Ascending aorta (tissue), 2 donors: ENCODE measurements around the gene PPIC. TPM values are rescaled to one million over a fixed set of nuclear protein-coding genes. Genes with fewer than 3 reads are reported as not detected.

Source experiments
- DNase-seq, 2 donors: peaks; one replicate each; pipeline ENCODE4 v3.0.0-alpha.2; 2019; ENCODE audit warnings: low spot score in 2 of 2
- H3K27ac ChIP-seq, 2 donors: fragments of 200-600 bp; sonication (generic); one replicate each; pipeline ENCODE4 v1.5.1; 2016 to 2017; ENCODE audit warnings: mild to moderate bottlenecking in 1 of 2
- H3K27me3 ChIP-seq: fragments of 200-600 bp; sonication (generic); one replicate; pipeline ENCODE4 v1.5.1; 2017
- H3K36me3 ChIP-seq, 2 donors: fragments of 200-600 bp; sonication (generic); one replicate each; pipeline ENCODE4 v1.5.1; 2016
- H3K4me1 ChIP-seq, 2 donors: fragments of 200-600 bp; sonication (generic); one replicate each; pipeline ENCODE4 v1.5.1; 2016 to 2017; ENCODE audit warnings: mild to moderate bottlenecking in 1 of 2
- H3K4me3 ChIP-seq, 2 donors: fragments of 200-600 bp; sonication (generic); one replicate each; pipeline ENCODE4 v1.5.1; 2016 to 2017; ENCODE audit warnings: mild to moderate bottlenecking in 1 of 2
- H3K9me3 ChIP-seq, 2 donors: fragments of 200-600 bp; sonication (generic); one replicate each; pipeline ENCODE4 v1.5.1; 2016
- intact Hi-C: fragments of 100-400 bp; cut with DNase I; formaldehyde crosslinking; loops from one replicate; pipeline ENCODE4 v1.15.1; 2023
- total RNA-seq: library from RNA; depleted of rRNA; stranded (reverse); fragments of >200 nt; gene quantifications from one replicate; pipeline ENCODE4 v1.1.0, GENCODE V29; 2016
- TF ChIP-seq, protein P1 (sequence below), 3 experiments: fragments of 200-600 bp in 2 of 3; fragments of 450-650 bp in 1 of 3; sonication (generic) in 2 of 3; IDR thresholded peaks; one replicate each; pipeline ENCODE4 v1.5.1; 2016 to 2019; ENCODE audit warnings: antibody characterized with exemption in 3 of 3, mild to moderate bottlenecking in 1 of 3, moderate library complexity in 1 of 3

The PPIC gene
- total RNA-seq, 1 donor from 2014 or later = 29.3 TPM

- TF ChIP-seq, protein P1, sequence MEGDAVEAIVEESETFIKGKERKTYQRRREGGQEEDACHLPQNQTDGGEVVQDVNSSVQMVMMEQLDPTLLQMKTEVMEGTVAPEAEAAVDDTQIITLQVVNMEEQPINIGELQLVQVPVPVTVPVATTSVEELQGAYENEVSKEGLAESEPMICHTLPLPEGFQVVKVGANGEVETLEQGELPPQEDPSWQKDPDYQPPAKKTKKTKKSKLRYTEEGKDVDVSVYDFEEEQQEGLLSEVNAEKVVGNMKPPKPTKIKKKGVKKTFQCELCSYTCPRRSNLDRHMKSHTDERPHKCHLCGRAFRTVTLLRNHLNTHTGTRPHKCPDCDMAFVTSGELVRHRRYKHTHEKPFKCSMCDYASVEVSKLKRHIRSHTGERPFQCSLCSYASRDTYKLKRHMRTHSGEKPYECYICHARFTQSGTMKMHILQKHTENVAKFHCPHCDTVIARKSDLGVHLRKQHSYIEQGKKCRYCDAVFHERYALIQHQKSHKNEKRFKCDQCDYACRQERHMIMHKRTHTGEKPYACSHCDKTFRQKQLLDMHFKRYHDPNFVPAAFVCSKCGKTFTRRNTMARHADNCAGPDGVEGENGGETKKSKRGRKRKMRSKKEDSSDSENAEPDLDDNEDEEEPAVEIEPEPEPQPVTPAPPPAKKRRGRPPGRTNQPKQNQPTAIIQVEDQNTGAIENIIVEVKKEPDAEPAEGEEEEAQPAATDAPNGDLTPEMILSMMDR (IDR thresholded peaks at IDR 0.05) = no peak
- no peak for DNase-seq
- intact Hi-C loops = no loop called here
- no peak overlapping the region for H3K27ac ChIP-seq
- H3K4me3 ChIP-seq = no peak overlapping the region
- no peaks in the 10 kb centered on the region for H3K4me1 ChIP-seq
- H3K9me3 ChIP-seq = no peaks in the 10 kb centered on the region
- no peaks in the 10 kb centered on the region for H3K36me3 ChIP-seq
- H3K27me3 ChIP-seq = no peaks in the 10 kb centered on the region
Observed at GRCh38 chr5:123075521-123076163, 39.1 kb upstream of the PPIC start.

- H3K36me3 ChIP-seq = no peaks in the 10 kb centered on the region
- TF ChIP-seq, protein P1 (IDR thresholded peaks at IDR 0.05) = no peak
- no peaks in the 10 kb centered on the region for H3K9me3 ChIP-seq
Observed at GRCh38 chr5:123068368-123068938, 31.9 kb upstream of the PPIC start.

GRCh38 chr5:123066016-123066415 is 29.5 kb upstream of the PPIC start:
- no peaks in the 10 kb centered on the region for H3K36me3 ChIP-seq
- peaks cover 0 to 11% of the 10 kb centered on the region in 2 donors for H3K9me3 ChIP-seq
- no peaks in the 10 kb centered on the region for H3K27me3 ChIP-seq
- intact Hi-C loops = no loop called here
- H3K4me3 ChIP-seq = no peak overlapping the region
- no peak for DNase-seq
- no peak overlapping the region for H3K27ac ChIP-seq
- H3K4me1 ChIP-seq = no peaks in the 10 kb centered on the region
- TF ChIP-seq, protein P1 (IDR thresholded peaks at IDR 0.05) = no peak

More at GRCh38 chr5:123068368-123068938, 31.9 kb upstream of the PPIC start:
- H3K4me3 ChIP-seq = no peak overlapping the region
- H3K4me1 ChIP-seq = no peaks in the 10 kb centered on the region
- no peak for DNase-seq
- no peak overlapping the region for H3K27ac ChIP-seq
- intact Hi-C loops = no loop called here
- no peaks in the 10 kb centered on the region for H3K27me3 ChIP-seq

- intact Hi-C loops = no loop called here
- Histone ChIP-seq H3K36me3 (no peaks in the 10 kb centered on the region), H3K27me3 (no peaks in the 10 kb centered on the region), H3K4me1 (no peaks in the 10 kb centered on the region), H3K4me3 (no peak overlapping the region), H3K9me3 (peaks cover 3 to 43% of the 10 kb centered on the region in 2 donors), H3K27ac (no peak overlapping the region)
- TF ChIP-seq, protein P1 (IDR thresholded peaks at IDR 0.05) = no peak
- DNase-seq = no peak
Observed at GRCh38 chr5:123059455-123059854, 22.9 kb upstream of the PPIC start.

- peaks cover 3 to 4% of the 10 kb centered on the region in 2 donors for H3K9me3 ChIP-seq
- no peak overlapping the region for H3K4me3 ChIP-seq
- no peaks in the 10 kb centered on the region for H3K36me3 ChIP-seq
- intact Hi-C loops = no loop called here
- H3K4me1 ChIP-seq = no peaks in the 10 kb centered on the region
- no peaks in the 10 kb centered on the region for H3K27me3 ChIP-seq
- H3K27ac ChIP-seq = no peak overlapping the region
- TF ChIP-seq, protein P1 (IDR thresholded peaks at IDR 0.05) = no peak
- no peak for DNase-seq
Observed at GRCh38 chr5:123051206-123051605, 14.7 kb upstream of the PPIC start.
